Raji (cell line): ENCODE results near the gene TLE7.

Experiments
- POLR2A ChIP-seq: IDR thresholded peaks from 2 replicates; pipeline ENCODE4 v1.6.1; 2011; ENCODE audit warnings: low read depth, low read length, control low read depth; ENCODE audit not compliant: insufficient read depth

Gene TLE7

DNA sequence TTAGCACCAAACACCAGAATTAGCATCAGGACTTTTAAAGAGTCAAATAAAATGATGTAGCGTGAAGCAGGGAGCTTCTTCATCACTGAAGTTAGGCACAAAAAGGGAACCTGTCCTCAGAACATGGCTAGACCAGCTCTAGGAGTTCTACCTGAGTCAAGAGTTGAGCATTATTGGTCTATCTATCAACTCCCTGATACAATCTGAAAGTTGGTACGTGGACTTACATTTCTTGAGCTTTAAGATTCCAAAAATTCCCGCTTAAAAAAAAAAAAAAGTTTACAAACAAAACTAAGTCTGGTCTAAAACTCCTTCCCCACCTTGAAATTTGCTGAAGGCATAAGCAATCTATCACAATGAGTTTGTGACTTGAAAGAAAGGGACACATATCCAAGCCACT lies 12.3 kb downstream of the TLE7 start:
- no peak for TF ChIP-seq POLR2A

DNA sequence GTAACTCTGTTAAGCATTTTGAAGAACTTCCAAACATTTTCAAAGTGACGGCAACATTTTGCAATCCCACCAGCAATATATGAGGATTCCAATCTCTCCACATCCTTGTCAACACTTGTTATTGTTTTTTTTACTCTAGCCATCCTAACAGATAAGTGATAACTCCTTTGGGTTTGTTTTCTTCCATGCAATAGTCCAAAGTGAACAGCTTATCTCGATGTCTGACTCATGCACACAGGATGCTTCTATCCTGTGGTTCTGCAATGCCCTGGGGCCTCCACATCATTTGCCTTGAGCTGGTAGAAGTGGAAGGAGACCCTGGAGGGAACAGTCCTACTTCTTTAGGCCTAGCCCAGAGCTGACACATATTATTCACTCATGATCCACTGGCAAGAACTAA lies 13.0 kb downstream of the TLE7 start:
- no peak for TF ChIP-seq POLR2A

DNA sequence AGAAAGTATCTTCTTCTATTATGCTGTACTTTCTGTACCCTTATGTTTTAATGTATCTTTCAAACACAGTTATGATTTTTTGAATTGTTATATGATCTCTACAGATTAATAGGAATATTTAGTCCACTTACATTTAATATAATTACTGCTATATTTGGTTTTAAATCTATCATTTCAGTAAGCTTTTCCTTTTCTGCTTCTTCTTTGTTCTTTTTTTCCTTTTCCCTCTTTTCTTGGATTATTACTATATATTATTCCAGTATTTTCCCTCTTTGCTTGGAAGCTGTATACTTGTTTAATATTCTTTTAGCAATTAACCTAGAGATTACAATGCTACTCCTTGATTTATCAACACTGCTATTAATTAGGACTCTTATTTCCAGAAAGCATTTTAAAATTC lies 13.5 kb downstream of the TLE7 start:
- TF ChIP-seq POLR2A = no peak

DNA sequence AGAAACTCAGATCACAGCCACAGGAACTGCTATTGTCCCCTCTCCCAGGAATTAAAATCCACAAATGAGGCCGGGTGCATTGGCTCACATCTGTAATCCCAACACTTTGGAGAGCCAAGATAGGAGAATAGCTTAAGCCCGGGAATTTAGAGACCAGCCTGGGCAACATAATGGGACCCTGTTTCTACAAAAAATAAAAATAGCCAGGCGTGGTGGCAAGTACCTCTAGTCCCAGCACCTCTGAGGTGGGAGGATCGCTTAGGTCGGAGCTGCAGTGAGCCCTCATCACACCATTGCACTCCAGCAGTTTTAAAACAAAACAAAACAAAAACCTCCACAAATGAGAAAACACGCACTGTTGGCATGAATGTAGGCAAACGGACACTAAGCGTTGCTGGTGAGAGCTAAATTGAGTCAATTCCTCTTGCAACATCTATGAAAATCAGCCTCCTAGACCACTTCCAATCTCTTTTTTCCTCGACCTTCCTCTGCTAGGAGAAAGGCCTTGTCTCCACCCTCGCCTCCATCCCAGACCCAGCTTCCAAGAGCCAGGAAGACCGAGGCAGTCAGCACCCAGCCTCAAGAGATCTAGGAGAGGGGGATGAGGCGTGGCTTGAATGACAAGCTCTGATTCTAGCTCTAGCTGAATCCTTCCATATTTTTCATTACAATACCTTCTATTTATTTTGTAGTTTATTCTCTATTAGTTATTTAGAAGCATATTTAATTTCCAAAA lies 14.8 kb downstream of the TLE7 start:
- no peak for TF ChIP-seq POLR2A

DNA sequence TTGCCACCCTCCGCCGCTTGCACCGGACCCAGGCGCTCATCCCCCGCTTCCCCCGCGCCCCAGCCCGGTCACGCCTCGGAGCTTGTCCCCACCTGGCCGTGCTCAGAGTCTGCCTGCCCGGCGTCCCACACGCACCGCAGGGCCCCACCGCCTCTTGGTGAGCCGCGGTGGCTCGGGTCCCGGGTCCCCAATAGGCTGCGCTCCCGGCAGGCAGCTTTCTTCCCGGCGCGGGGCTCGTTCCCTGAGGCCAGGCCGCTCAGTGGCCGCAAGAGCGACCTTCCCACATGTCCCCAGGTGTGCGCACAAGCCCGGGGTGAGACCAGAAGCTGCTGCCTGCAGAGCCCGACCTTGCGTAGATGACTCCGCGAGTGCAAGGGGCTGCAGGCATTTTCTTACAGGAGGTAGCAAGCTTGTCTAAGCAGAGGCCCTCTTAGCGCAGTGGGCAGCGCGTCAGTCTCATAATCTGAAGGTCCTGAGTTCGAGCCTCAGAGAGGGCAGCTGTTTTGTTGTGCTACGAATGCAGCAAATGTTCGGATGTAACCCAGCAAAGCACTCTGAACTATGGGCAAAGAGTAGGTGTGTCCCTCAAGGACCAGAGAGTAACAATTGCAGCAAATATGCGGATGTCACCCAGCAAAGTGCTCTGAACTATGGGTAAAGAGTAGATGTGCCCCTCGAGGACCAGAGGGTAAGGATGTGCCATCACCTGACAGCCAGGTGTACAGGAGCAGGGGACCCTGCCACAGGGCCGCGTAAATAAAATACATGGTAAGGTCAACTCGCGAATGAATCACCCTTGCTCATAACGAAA lies 15.6 kb downstream of the TLE7 start:
- no peak for TF ChIP-seq POLR2A

DNA sequence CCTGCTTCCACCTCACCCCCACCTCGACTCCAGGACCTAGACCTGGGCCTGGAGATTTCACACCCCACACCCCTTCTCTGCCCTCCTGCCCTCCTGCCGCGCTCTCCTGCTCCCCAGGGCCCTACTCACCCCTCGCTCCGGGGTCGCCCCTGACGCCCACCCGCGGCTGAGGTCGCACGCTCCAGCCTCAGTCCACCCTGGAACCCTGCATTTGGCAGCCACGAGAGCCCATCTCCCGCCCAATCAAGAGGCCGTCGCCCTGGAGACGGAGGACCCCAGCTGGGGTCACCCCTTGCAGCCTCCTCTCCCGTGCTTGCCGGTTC lies 16.1 kb downstream of the TLE7 start:
- no peak for TF ChIP-seq POLR2A

DNA sequence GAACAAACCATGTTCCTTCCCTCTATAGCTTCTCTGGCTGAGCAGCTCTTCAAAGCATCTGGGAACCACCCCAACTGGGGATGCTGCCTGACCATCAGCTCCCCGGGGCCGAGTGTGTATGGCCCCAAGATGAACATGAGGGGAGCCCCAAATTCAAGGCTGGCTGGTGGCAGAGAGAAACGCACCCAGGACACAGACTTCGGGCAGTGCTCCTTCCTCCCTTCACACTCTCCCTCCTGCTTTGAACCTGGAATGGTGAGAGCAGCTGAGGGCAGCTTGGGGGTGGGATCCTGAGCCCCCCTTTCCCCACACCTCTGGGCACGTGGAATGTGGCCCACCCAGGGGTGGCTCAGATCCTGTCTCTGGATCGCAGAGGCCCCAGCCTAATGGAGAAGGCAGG lies 17.2 kb downstream of the TLE7 start:
- TF ChIP-seq POLR2A = no peak

DNA sequence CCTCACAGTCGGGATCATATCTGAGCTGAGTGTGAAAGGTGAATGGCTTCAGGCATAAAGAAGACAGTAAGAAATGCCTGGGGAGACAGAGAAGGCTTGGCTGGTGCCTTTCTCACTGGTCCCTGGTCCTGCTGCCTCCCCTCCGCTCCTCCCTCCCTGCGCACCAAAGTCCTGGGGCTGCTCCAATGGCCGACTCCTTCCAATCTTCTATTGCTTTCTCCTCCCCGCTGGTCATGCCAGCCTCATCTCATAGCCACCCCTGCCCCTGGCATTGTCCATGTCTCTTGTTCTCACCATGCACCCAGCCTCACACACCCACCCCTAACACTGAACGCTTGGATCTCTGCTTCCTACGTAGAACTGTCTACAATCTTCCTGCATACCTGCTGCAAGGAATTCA lies 18.0 kb downstream of the TLE7 start:
- no peak for TF ChIP-seq POLR2A

DNA sequence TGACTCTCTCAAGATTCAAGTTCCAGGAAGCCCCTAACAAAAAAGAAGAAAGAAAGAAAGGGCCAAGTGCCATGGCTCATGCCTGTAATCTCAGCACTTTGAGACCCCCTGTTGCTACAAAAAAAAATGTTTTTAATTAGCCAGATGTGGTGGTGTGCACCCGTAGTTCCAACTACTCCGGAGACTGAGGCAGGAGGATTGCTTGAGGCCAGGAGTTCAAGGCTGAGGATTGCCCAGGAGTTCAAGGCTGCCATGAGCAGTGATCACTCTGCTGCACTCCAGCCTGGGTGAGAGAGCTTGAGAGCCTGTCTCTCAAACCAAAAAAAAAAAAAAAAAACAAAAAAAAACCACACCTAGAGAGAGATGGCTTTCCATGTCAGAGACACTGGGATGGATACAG lies 18.8 kb downstream of the TLE7 start:
- no peak for TF ChIP-seq POLR2A

DNA sequence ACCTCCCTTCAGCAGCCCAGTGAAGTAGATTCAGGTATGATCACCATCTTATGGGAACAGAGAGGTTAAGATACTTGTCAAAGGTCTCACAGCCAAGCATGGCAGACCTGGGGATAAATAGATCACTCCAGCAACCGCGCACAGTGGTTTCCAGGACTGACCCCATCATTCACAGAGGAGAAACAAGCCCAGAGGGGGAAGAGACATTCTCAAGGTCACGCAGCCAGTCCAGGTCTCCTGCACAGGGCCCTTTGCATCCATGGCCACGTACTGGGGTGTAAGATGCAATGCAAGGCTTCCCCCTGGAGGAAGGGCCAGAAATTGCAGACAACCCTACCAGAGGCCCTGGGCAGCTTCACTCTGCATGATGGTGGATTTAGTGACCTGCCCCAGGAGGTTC lies 19.9 kb downstream of the TLE7 start:
- TF ChIP-seq POLR2A = no peak

DNA sequence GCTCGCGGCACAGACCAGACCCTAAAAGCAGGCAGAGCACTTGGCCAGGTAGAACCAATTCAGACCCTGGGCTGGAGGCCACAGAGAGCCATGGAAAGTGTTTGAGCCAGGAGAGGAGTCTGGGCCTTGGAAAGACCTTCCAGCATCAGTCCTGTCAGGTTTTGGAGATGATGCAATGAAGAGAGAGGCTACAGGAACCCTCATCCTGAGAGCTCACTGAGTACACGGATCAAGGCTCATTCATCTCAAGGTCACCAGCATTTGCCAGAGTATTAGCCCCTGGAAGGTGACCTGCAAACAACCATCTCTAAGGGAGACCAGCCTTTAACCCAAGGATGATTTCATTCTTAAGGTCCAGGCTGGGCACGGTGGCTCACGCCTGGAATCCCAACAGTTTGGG lies 27.8 kb downstream of the TLE7 start:
- no peak for TF ChIP-seq POLR2A

DNA sequence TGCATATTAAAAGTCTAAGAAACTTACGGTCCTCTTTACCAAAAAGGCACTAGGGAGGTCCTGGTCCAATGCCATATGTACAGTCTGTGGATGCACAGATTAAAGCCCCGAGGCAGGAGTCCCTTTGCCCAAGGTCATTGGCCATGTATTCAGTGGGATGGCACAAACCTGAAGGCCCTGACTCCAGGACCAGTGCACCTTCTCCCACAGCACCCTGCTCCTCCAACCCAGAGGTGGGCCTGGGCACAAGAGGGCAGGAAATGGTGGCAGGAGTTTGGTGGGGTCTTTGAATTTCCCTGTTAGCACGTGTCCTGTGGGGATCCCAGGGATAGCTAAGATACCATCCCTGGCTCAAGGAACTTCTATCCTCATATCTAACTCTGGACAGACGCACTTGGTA lies 28.5 kb downstream of the TLE7 start:
- no peak for TF ChIP-seq POLR2A

DNA sequence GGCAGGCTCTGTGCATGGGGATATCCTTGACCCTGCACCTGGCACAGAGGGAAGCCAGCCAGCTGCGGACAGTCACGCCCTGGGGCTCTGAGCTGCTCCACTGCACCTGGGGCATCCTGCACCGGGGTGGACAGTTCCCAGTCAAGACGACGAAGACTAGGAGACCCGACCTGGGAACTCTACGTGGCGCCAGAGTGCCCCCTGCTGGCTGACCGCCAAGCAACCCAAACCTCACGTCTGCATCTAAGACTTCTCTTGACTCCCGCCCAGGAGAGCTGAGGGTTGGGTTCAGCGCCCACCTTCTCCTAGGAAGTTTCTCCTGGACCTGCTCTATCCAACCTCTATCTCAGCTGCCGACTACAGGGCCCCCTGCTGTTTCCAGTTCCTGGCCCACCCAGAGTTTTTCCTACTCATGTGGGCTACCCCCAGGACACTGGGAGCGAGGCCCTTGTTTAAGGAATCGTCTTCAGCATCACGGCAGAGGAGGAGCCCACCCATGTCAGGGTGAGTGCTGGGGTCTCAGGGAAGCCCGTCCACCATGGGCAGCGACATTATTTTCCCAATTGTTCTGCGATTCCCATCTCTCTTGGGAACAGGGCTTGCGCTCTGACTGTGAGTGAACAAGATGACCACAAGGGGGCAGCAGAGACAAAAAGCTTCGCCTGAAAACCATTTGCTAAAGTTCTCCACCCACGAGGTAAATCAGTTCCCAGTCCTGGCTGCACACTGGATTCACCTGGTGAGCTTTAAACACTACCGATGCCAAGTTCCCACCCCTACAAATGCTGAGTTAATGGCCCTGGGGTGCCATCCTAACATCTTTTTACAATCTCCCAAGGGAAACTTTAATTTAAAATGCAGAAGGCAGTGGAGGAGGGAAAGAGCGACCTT lies 29.3 kb downstream of the TLE7 start:
- no peak for TF ChIP-seq POLR2A

DNA sequence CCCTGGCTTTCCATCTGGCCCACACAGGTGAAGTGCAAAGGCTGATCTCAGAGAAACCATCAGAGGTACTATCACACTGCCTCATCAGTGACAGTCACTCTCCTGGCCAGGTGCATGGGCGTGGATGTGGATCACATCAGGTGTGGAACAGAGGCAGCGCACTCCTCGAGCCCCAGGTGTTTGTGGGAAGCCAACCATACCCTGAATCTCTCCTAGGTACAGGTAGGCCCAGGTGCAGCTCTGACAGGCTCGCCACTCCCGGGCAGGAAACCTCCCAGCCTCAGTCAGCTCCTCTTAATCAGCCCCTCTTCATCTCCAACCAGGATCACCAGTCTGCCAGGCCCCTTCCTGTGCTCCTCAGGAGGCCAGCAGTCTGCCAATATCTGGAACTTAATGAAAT lies 31.7 kb downstream of the TLE7 start:
- no peak for TF ChIP-seq POLR2A

DNA sequence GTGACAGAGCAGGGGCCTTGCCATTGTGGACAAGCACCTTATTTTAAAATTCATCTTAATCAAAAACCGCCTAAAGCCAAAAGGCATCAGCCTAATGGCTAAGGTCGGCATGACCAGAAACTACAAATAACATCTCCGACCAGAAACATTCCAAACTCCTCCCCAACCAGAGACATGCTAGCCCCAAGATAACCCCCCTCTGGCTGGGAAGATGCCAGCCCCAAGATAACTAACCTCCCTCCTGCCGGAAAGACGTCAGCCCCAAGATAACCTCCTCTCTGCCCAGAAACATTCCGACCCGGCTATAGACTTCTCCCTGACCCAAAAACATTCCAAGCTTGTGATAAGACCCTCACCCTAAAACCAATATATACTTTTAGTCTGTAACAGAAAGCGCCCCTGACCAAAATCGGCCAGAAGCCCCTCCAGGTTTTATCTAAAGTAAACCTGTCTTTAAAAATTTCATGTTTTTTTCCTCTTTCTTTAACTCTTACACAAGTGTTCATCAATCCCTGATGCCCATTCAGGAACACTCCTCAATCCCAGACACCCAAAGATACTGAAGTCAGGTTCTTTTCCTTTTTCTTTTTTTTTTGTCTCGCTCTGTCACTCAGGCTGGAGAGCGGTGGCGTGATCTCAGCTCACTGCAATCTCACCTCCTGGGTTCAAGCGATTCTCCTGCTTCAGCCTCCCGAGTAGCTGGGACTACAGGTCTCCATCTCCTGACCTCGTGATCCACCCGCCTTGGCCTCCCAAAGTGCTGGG lies 32.7 kb downstream of the TLE7 start:
- TF ChIP-seq POLR2A = no peak
